Left lung (tissue), 10 donors: ENCODE data around the gene RTBDN. TPM values are rescaled to one million over a fixed set of nuclear protein-coding genes. Genes with fewer than 3 reads are reported as not detected.

ENCODE experiments used
- ATAC-seq: fragments of 200-7000 bp; cut with Tn5 transposase; one replicate; pipeline ENCODE4 v1.9.1; 2020; ENCODE audit warnings: moderate library complexity
- DNase-seq, 4 donors: peaks; one replicate each; pipeline ENCODE4 v3.0.0-alpha.2; 2013 to 2020
- H3K27ac ChIP-seq, 2 donors: fragments of 200-600 bp; sonication (generic) in 1 of 2; one replicate each; pipeline versions ENCODE4 v1.5.0 to v1.8.0; 2020 to 2021
- H3K27me3 ChIP-seq, 2 donors: fragments of 200-600 bp; sonication (generic) in 1 of 2; one replicate each; pipeline versions ENCODE4 v1.5.0 to v1.8.0; 2020 to 2021
- H3K36me3 ChIP-seq, 2 donors: fragments of 200-600 bp; sonication (generic) in 1 of 2; one replicate each; pipeline versions ENCODE4 v1.5.0 to v1.8.0; 2020 to 2021
- H3K4me1 ChIP-seq, 2 donors: fragments of 200-600 bp; one replicate each; pipeline ENCODE4 v1.8.0; 2021
- H3K4me3 ChIP-seq, 2 donors: fragments of 200-600 bp; sonication (generic) in 1 of 2; one replicate each; pipeline versions ENCODE4 v1.5.0 to v1.8.0; 2020 to 2021; ENCODE audit warnings: mild to moderate bottlenecking in 1 of 2
- H3K9me3 ChIP-seq, 2 donors: fragments of 200-600 bp; sonication (generic) in 1 of 2; one replicate each; pipeline versions ENCODE4 v1.5.0 to v1.8.0; 2020 to 2021
- intact Hi-C, 2 donors: fragments of 100-400 bp; cut with DNase I; formaldehyde crosslinking; loops; one replicate each; pipeline versions ENCODE4 v1.11.2 to v1.14.2; 2022
- polyA plus RNA-seq, 6 donors: library from polyadenylated mRNA; unstranded; fragments of 120-200 nt; gene quantifications; one replicate each; pipeline ENCODE4 v1.2.1, GENCODE V29; 2013; ENCODE audit not compliant: insufficient read length in 6 of 6
- total RNA-seq, 2 donors: library from RNA; stranded (reverse); fragmentation: NEBNext Ultra II Directional; extraction: Animal tissue kit (Norgen Biotek cat#: 25700); gene quantifications; one replicate each; pipeline ENCODE4 v1.2.1, GENCODE V29; 2021
- TF ChIP-seq, protein P1 (sequence below), 2 donors: fragments of 200-600 bp; sonication (generic) in 1 of 2; IDR thresholded peaks; one replicate each; pipeline versions ENCODE4 v1.5.0 to v1.8.0; 2021; ENCODE audit warnings: antibody characterized with exemption in 2 of 2
- donor health status: DM: no; HTN: yes; CAD: no.
- donor health status: DM: no; HTN: no; CAD: no.

The RTBDN gene
- total and polyA plus RNA-seq, 8 donors, result 0.17 to 0.21 (median 0.20) TPM; not detected in 5

DNA sequence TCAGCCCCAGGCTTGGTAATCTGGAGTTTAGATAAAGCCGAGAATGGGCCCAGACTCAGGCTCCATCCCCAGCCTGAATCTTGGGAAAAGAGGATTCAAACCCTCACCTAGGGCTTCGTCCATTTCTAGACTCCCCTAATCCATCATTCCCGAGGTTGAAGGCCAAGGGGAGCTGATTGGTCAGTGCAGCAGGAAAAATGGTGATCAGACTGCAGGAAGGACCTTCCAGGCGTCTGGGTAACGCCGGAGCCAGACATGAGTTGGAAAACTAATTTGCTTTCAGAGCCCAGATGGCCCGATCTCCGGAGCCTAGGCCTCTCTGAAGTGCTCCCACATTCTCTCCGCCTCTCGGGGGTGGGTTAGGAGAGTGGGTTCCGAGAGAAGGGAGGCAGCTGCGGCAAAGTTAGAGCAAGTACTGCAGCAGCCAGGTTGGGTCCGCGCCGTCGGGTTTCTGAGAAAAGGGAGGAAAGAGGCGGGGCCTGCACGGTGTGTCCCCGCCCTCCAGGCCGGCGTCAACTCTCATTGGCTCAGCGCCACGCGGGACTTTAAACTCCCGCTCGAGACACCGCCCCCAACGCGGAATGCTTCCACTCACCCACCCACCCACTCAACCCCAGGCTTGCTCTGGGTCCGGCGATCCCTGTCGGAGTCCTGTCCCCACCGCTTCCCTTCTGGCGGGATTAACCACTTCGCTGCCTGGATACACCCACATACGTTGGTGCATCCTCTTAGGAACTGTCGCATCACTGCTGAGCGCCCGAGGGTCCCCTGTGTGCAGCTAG is 788 bp upstream of the RTBDN start:
- Histone ChIP-seq H3K4me1 (peaks cover 4 to 33% of the 10 kb centered on the region in 2 donors), H3K4me3 (no peak overlapping the region), H3K9me3 (no peaks in the 10 kb centered on the region), H3K36me3 (no peaks in the 10 kb centered on the region), H3K27ac (no peak overlapping the region), H3K27me3 (peaks cover 82 to 100% of the 10 kb centered on the region in 2 donors)
- intact Hi-C loops, result no loop called here
- TF ChIP-seq, protein P1, sequence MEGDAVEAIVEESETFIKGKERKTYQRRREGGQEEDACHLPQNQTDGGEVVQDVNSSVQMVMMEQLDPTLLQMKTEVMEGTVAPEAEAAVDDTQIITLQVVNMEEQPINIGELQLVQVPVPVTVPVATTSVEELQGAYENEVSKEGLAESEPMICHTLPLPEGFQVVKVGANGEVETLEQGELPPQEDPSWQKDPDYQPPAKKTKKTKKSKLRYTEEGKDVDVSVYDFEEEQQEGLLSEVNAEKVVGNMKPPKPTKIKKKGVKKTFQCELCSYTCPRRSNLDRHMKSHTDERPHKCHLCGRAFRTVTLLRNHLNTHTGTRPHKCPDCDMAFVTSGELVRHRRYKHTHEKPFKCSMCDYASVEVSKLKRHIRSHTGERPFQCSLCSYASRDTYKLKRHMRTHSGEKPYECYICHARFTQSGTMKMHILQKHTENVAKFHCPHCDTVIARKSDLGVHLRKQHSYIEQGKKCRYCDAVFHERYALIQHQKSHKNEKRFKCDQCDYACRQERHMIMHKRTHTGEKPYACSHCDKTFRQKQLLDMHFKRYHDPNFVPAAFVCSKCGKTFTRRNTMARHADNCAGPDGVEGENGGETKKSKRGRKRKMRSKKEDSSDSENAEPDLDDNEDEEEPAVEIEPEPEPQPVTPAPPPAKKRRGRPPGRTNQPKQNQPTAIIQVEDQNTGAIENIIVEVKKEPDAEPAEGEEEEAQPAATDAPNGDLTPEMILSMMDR (IDR thresholded peaks at IDR 0.05), result no peak
- no peak for ATAC-seq
- DNase-seq, result no peak

DNA sequence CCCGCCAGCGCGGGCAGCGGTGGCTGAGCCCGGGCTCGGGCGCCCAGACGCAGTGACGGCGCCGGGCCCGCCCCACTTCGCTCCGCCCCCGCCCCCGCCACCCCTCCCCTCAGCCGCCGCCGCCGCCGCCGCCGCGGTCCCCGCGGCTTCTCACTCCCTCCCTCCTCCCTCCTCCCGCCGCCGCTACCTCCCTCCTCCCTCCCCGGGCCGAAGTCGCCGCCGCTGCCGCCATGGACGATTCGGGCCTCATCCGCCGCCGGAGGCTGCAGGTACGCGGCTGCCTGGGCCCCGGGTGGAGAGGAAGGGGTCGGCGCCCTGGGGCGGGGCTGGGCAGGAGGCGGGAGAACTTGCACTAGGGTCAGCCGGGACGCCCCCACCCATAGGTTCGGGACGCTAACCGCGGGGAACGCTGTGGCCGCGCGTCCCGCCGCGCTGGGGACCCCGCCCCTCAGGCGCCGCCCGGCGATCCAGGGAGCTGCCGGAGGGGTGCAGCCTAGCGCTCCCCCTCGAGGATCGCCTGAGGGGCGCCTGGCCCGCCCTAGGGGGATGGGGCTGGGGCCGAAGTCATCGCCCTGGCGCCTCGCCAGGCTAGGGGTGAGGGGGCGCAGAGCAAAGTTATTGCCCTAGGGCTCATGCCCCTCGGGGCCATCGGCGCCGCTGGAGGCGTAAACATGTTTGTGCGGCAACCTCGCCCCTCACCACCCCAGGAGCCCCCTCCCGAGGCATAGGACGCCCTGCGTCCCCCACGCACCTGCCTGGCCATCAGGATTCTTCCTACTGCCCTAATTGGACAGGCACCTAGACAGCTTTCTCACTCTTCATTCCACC is 427 bp downstream of the RTBDN start:
- intact Hi-C loops, result no loop called here
- Histone ChIP-seq H3K9me3 (no peaks in the 10 kb centered on the region), H3K4me3 (peak overlapping the region; percentile 21 to 37), H3K36me3 (no peaks in the 10 kb centered on the region), H3K4me1 (peaks cover 4 to 32% of the 10 kb centered on the region in 2 donors), H3K27ac (no peak overlapping the region), H3K27me3 (peaks cover 71 to 100% of the 10 kb centered on the region in 2 donors)
- DNase-seq, result peak in 1 of 4 donors; percentile 81
- peak; percentile 5 for ATAC-seq
- TF ChIP-seq, protein P1 (IDR thresholded peaks at IDR 0.05), result no peak

DNA sequence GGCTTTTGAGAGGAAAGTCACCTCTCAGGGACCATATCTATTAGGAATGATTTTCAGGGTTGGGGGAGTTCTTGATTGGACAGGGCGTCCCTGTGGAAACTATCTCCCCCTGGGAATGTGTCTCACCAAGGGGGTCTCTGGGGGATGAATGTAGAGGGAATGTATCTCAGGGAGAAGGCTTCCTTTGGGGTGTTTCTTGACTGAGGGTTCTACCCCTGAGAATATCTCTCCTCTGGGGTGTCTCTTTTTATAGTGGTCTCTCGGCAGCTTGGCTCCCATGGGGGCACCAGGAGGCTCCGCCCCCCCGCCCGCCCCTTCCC is 1.0 kb downstream of the RTBDN start:
- no peak for DNase-seq
- intact Hi-C loops, result no loop called here
- Histone ChIP-seq H3K4me3 (peak overlapping the region in 1 of 2 donors; percentile 37), H3K4me1 (peaks cover 4 to 29% of the 10 kb centered on the region in 2 donors), H3K27ac (no peak overlapping the region), H3K9me3 (no peaks in the 10 kb centered on the region), H3K27me3 (peaks cover 69 to 100% of the 10 kb centered on the region in 2 donors), H3K36me3 (no peaks in the 10 kb centered on the region)
- no peak for ATAC-seq
- TF ChIP-seq, protein P1 (IDR thresholded peaks at IDR 0.05), result no peak

DNA sequence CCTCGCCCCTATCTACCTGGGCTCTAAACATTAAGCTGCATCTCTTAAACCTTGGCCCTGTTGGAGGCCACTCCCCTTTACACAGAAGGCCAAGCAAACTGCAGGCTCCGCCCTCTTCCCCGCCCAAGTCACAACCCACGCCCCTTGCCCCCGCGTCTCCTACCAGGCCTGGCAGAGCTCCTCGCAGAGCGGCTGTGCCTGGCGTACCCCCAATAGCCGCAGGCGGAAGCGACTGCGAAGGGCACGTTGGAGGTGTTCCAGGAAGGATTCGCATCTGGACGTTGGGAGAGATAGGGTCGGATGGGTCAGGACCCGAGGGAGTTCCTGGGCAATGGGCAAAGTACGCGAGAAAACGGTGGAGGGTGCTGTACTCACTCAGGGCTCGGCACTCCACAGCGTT is 5.9 kb downstream of the RTBDN start:
- TF ChIP-seq, protein P1 (IDR thresholded peaks at IDR 0.05), result no peak
- H3K27ac ChIP-seq, result no peak overlapping the region
- no peak overlapping the region for H3K4me3 ChIP-seq
- peaks cover 25 to 100% of the 10 kb centered on the region in 2 donors for H3K27me3 ChIP-seq
- H3K4me1 ChIP-seq, result peaks cover 0 to 21% of the 10 kb centered on the region in 2 donors
- DNase-seq (no peak), ATAC-seq (no peak)
- H3K9me3 ChIP-seq, result no peaks in the 10 kb centered on the region
- H3K36me3 ChIP-seq, result no peaks in the 10 kb centered on the region
- intact Hi-C loops, result no loop called here
